Measurements from ENCODE around the gene ZNF431. TPM values are rescaled to one million over a fixed set of nuclear protein-coding genes. Genes with fewer than 3 reads are reported as not detected.

Gene ZNF431
- total and polyA plus RNA-seq, 9 of the 15 experiments (the other 6 are each of a cell fraction or from before 2014, with no cell fraction given), result 3.3 to 24.8 (median 13.5) TPM

- TF ChIP-seq, protein P1, sequence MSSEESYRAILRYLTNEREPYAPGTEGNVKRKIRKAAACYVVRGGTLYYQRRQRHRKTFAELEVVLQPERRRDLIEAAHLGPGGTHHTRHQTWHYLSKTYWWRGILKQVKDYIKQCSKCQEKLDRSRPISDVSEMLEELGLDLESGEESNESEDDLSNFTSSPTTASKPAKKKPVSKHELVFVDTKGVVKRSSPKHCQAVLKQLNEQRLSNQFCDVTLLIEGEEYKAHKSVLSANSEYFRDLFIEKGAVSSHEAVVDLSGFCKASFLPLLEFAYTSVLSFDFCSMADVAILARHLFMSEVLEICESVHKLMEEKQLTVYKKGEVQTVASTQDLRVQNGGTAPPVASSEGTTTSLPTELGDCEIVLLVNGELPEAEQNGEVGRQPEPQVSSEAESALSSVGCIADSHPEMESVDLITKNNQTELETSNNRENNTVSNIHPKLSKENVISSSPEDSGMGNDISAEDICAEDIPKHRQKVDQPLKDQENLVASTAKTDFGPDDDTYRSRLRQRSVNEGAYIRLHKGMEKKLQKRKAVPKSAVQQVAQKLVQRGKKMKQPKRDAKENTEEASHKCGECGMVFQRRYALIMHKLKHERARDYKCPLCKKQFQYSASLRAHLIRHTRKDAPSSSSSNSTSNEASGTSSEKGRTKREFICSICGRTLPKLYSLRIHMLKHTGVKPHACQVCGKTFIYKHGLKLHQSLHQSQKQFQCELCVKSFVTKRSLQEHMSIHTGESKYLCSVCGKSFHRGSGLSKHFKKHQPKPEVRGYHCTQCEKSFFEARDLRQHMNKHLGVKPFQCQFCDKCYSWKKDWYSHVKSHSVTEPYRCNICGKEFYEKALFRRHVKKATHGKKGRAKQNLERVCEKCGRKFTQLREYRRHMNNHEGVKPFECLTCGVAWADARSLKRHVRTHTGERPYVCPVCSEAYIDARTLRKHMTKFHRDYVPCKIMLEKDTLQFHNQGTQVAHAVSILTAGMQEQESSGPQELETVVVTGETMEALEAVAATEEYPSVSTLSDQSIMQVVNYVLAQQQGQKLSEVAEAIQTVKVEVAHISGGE (CRISPR knock-in tag; IDR thresholded peaks at IDR 0.05), result no peak
- TF ChIP-seq SMAD4 (CRISPR knock-in tag; conservative IDR thresholded peaks at IDR 0.05) (peak; percentile 92), BDP1 (IDR thresholded peaks at IDR 0.05; ENCODE audit: insufficient read depth, insufficient read length) (no peak), IRF9 (tag; IDR thresholded peaks at IDR 0.05) (0 out of 2 replicates have a peak, but pooled peaks have one; percentile 51), PTTG1 (tag; IDR thresholded peaks at IDR 0.05; ENCODE audit: low read depth) (no peak), ZFP1 (CRISPR knock-in tag; IDR thresholded peaks at IDR 0.05) (no peak), MTF1 (CRISPR knock-in tag; IDR thresholded peaks at IDR 0.05; ENCODE audit: borderline replicate concordance) (no peak), ETV6 (IDR thresholded peaks at IDR 0.05; ENCODE audit: borderline replicate concordance in 1 of 2, low read depth in 2 of 2, low read length in 1 of 2) (no peak), ETV6 (CRISPR knock-in tag; IDR thresholded peaks at IDR 0.05; ENCODE audit: borderline replicate concordance) (no peak), SMARCC2 (IDR thresholded peaks at IDR 0.05; ENCODE audit: low read depth) (0 out of 2 replicates have a peak, but pooled peaks have one; percentile 40), EZH2 (IDR thresholded peaks at IDR 0.05; ENCODE audit: borderline replicate concordance, low read depth, low read length) (no peak), ESRRA (IDR thresholded peaks at IDR 0.05; ENCODE audit: borderline replicate concordance, low read depth) (peak; percentile 92), E2F3 (CRISPR knock-in tag; IDR thresholded peaks at IDR 0.05) (no peak), KLF1 (tag; IDR thresholded peaks at IDR 0.05) (no peak), NFIC (IDR thresholded peaks at IDR 0.05) (peak; percentile 63), ZNF586 (CRISPR knock-in tag; conservative IDR thresholded peaks at IDR 0.05) (no peak), STAT5A (IDR thresholded peaks at IDR 0.05; ENCODE audit: borderline replicate concordance, low read length) (peak; percentile 44; the same call in 1 of the 2 replicates), CBFA2T2 (conservative IDR thresholded peaks at IDR 0.05) (peak; percentile 83), HNRNPL (IDR thresholded peaks at IDR 0.05; ENCODE audit: low read depth, low read length) (no peak), ATF7 (IDR thresholded peaks at IDR 0.05) (peak; percentile 96)
- TF ChIP-seq, protein P2, sequence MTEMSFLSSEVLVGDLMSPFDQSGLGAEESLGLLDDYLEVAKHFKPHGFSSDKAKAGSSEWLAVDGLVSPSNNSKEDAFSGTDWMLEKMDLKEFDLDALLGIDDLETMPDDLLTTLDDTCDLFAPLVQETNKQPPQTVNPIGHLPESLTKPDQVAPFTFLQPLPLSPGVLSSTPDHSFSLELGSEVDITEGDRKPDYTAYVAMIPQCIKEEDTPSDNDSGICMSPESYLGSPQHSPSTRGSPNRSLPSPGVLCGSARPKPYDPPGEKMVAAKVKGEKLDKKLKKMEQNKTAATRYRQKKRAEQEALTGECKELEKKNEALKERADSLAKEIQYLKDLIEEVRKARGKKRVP (CRISPR knock-in tag; IDR thresholded peaks at IDR 0.05), result 0 out of 2 replicates have a peak, but pooled peaks have one; percentile 47
- TF ChIP-seq, protein P3, sequence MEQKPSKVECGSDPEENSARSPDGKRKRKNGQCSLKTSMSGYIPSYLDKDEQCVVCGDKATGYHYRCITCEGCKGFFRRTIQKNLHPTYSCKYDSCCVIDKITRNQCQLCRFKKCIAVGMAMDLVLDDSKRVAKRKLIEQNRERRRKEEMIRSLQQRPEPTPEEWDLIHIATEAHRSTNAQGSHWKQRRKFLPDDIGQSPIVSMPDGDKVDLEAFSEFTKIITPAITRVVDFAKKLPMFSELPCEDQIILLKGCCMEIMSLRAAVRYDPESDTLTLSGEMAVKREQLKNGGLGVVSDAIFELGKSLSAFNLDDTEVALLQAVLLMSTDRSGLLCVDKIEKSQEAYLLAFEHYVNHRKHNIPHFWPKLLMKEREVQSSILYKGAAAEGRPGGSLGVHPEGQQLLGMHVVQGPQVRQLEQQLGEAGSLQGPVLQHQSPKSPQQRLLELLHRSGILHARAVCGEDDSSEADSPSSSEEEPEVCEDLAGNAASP (IDR thresholded peaks at IDR 0.05), result no peak
Measured at GRCh38 chr19:21197590-21198295, 55.9 kb downstream of the ZNF431 start (continued).
